ENCODE data around the gene MYO10. TPM values are rescaled to one million over a fixed set of nuclear protein-coding genes. Genes with fewer than 3 reads are reported as not detected.

Gene MYO10
- total and polyA plus RNA-seq, 2 of the 8 experiments (the other 6 are each of a cell fraction or from before 2014, with no cell fraction given): 21.5 to 107 TPM

DNA sequence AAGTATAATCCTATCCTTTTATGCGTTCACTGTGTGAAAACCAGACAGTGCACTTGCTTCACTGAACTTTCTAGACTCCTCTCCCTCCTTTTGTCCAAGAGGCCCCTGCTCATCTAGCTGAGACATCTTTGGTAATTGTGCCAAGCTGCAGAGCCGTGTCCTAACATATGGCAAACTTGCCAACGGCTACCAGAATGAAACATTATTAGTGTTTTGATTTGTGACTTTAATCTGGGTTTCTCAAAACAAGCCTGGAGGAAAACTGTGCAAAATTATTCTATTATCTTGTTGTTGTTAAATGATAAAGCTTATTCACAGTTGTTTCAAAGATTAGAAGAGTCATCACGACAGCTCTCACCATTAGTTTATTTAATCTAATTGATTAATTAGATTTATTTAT is 240.3 kb downstream of the MYO10 start:
- H4K8ac ChIP-seq (ENCODE audit: extremely low read depth, insufficient read depth, low read length): no peak overlapping the region
- no peak overlapping the region for H2BK20ac ChIP-seq (ENCODE audit: low read length)
- H3K18ac ChIP-seq (ENCODE audit: extremely low read depth, low read length): no peak overlapping the region
- H3K4me1 ChIP-seq (replicated peaks in 1 of 4; ENCODE audit: control insufficient read depth in 3 of 4, insufficient read depth in 4 of 4, low read length in 3 of 4): peaks cover 0 to 3% (median under 1%) of the 10 kb centered on the region in 4 experiments; a peak in 1 of 7 replicates
- no peak overlapping the region for H2AFZ ChIP-seq (ENCODE audit: low read length)
- H4K20me1 ChIP-seq (replicated peaks in 1 of 2; ENCODE audit: control insufficient read depth in 1 of 2, insufficient read depth in 2 of 2, low read length in 2 of 2): peaks cover 1 to 6% of the 10 kb centered on the region in 2 experiments
- no peaks in the 10 kb centered on the region for H3K9me3 ChIP-seq (ENCODE audit: insufficient read depth in 2 of 2, low read depth in 1 of 2, low read length in 1 of 2)
- no peak overlapping the region for H2BK5ac ChIP-seq (ENCODE audit: low read depth, low read length)
- no peak overlapping the region for H3K4me3 ChIP-seq (ENCODE audit: extremely low read depth in 1 of 4, insufficient read depth in 2 of 4, low read depth in 3 of 4, low read length in 4 of 4)
- CTCF ChIA-PET (ENCODE audit: partially characterized antibody): interaction anchor here (0.7 to 2.6 kb wide), 2 partner anchors 16 to 64 kb away, joined by 3 to 8 read pairs; no protein-coding TSS in a partner anchor
- no peak overlapping the region for H3K23ac ChIP-seq (ENCODE audit: insufficient read length)
- no peak overlapping the region for H3K4me2 ChIP-seq (ENCODE audit: insufficient read depth in 1 of 2, low read depth in 2 of 2, low read length in 2 of 2)
- H3K79me1 ChIP-seq (ENCODE audit: low read depth, low read length): peaks cover 8% of the 10 kb centered on the region
- no peaks in the 10 kb centered on the region for H3K23me2 ChIP-seq (ENCODE audit: low read depth, low read length)
- no peak overlapping the region for H3K14ac ChIP-seq (ENCODE audit: insufficient read length)
- no peak overlapping the region for H2BK12ac ChIP-seq (ENCODE audit: low read depth, low read length)
- H2BK15ac ChIP-seq (ENCODE audit: low read length): no peak overlapping the region
- no peak for DNase-seq (ENCODE audit: low read depth in 1 of 2, low spot score in 2 of 2)
- H3K27me3 ChIP-seq (replicated peaks in 1 of 4; ENCODE audit: control insufficient read depth in 3 of 4, extremely low read depth in 1 of 4, insufficient read depth in 3 of 4, low read length in 3 of 4): no peaks in the 10 kb centered on the region
- H3K79me2 ChIP-seq (ENCODE audit: control insufficient read depth in 1 of 2, insufficient read depth in 2 of 2, low read length in 2 of 2): peaks cover 7 to 62% of the 10 kb centered on the region in 2 experiments
- no peak overlapping the region for H4K5ac ChIP-seq (ENCODE audit: insufficient read length, low read depth, low read length)
- POLR2A ChIA-PET (ENCODE audit: partially characterized antibody): no interaction called here
- no peak overlapping the region for H3K56ac ChIP-seq (replicated peaks; ENCODE audit: insufficient read length, low read depth, low read length)
- WGBS, 2 experiments (ENCODE audit: extremely low coverage in 1 of 2, insufficient coverage in 1 of 2, insufficient read length in 1 of 2, insufficient replicate concordance in 2 of 2, low coverage in 1 of 2, low lambda C conversion rate in 2 of 2, missing lambda C conversion rate in 1 of 2): 84% methylated on average over 4 of the region's 4 CpGs; no CpG with 5 or more reads in 1 of the 2 experiments
- no peak overlapping the region for H3K27ac ChIP-seq (ENCODE audit: low read depth, low read length)
- H4K91ac ChIP-seq (replicated peaks; ENCODE audit: insufficient read length, low read length): no peak overlapping the region
- peaks cover 27 to 94% (median 55%) of the 10 kb centered on the region in 4 experiments for H3K36me3 ChIP-seq (ENCODE audit: control insufficient read depth in 2 of 4, insufficient read depth in 4 of 4, low read length in 3 of 4)
- H3K9ac ChIP-seq (replicated peaks in 1 of 4; ENCODE audit: extremely low read depth in 1 of 4, low read depth in 3 of 4, low read length in 3 of 4): no peak overlapping the region
- no peak for FAIRE-seq
- H2AK5ac ChIP-seq (ENCODE audit: low read depth, low read length): no peak overlapping the region
- H2BK120ac ChIP-seq (replicated peaks; ENCODE audit: low read depth, low read length): no peak overlapping the region
- no peak overlapping the region for H3K4ac ChIP-seq (replicated peaks; ENCODE audit: insufficient read length, low read depth, low read length)
- TF ChIP-seq FOSL1 (IDR thresholded peaks at IDR 0.05; ENCODE audit: insufficient read depth, low read depth, low read length) (no peak), PHF8 (conservative IDR thresholded peaks at IDR 0.05; ENCODE audit: low read depth, low read length) (no peak), RXRA (IDR thresholded peaks at IDR 0.05; ENCODE audit: insufficient read depth, low read depth, low read length) (no peak)
